Stomach (tissue), 9 donors: Measurements from ENCODE around the gene CRYBB1. TPM values are rescaled to one million over a fixed set of nuclear protein-coding genes. Genes with fewer than 3 reads are reported as not detected.
"Not testable (repeated sequence)": the region's sequence is repeated elsewhere in the genome, so short reads cannot be mapped to it uniquely, and the experiment has no call there.

Experiments used
- DNase-seq, 2 donors: peaks; one replicate each; pipeline versions ENCODE4 v3.0.0 to v3.0.0-alpha.2; 2013 to 2019
- H3K27ac ChIP-seq, 5 donors: fragments of 200-600 bp in 4 of 5; sonication (generic) in 4 of 5; one replicate each; pipeline ENCODE4 v1.5.1; 2013 to 2019; ENCODE audit warnings: mild to moderate bottlenecking in 1 of 5, moderate library complexity in 1 of 5
- H3K27me3 ChIP-seq, 3 donors: fragments of 200-600 bp; sonication (generic); one replicate each; pipeline ENCODE4 v1.5.1; 2017 to 2019; ENCODE audit warnings: mixed run types in 1 of 3
- H3K36me3 ChIP-seq, 4 donors: fragments of 200-600 bp; sonication (generic); 1 replicate in 3 of 4; 2 replicates in 1 of 4; pipeline ENCODE4 v1.5.1; 2016 to 2019
- H3K4me1 ChIP-seq, 4 donors: fragments of 200-600 bp; sonication (generic); one replicate each; pipeline ENCODE4 v1.5.1; 2016 to 2019
- H3K4me3 ChIP-seq, 4 donors: fragments of 200-600 bp; sonication (generic) in 3 of 4; one replicate each; pipeline ENCODE4 v1.5.1; 2016 to 2019; ENCODE audit warnings: mild to moderate bottlenecking in 1 of 4
- H3K9me3 ChIP-seq, 4 donors: fragments of 200-600 bp; sonication (generic); one replicate each; pipeline ENCODE4 v1.5.1; 2016 to 2019
- EP300 ChIP-seq: sonication (generic); formaldehyde crosslinking; IDR thresholded peaks from one replicate; pipeline ENCODE4 v1.6.1; 2017; ENCODE audit warnings: antibody characterized with exemption
- POLR2A ChIP-seq, 4 donors: fragments of 450-650 bp; IDR thresholded peaks; one replicate each; pipeline ENCODE4 v1.6.1; 2016; ENCODE audit warnings: antibody characterized with exemption in 4 of 4, control low read depth in 2 of 4, mild to moderate bottlenecking in 1 of 4, moderate library complexity in 1 of 4
- POLR2AphosphoS5 ChIP-seq, 3 donors: sonication (generic); formaldehyde crosslinking; IDR thresholded peaks; one replicate each; pipeline ENCODE4 v1.6.1; 2016; ENCODE audit warnings: antibody characterized with exemption in 3 of 3
- WGBS, 5 donors: extraction: QIAGEN DNeasy Blood & Tissue Kit in 3 of 5; methylation state at CpG; one replicate each; pipeline versions ENCODE4 v1.1.5 to v1.1.7; 2013 to 2018; 5-methylcytosine and 5-hydroxymethylcytosine counted together
- intact Hi-C: fragments of 100-400 bp; cut with DNase I; formaldehyde crosslinking; loops from one replicate; pipeline ENCODE4 v1.15.1; 2023; ENCODE audit warnings: low total_unique reads
- polyA plus RNA-seq, 3 donors: library from polyadenylated mRNA; stranded (reverse); fragments of 200-250 nt; gene quantifications; one replicate each; pipeline ENCODE4 v1.2.3, GENCODE V29; 2013
- total RNA-seq, 5 donors: library from RNA; depleted of rRNA; stranded (reverse); fragments of >200 nt; gene quantifications; one replicate each; pipeline versions ENCODE4 v1.1.0 to v1.2.3, GENCODE V29; 2014 to 2016
- TF ChIP-seq, protein P1 (sequence below), 7 experiments: fragments of 450-650 bp in 4 of 7; fragments of 200-600 bp in 3 of 7; sonication (generic) in 3 of 7; IDR thresholded peaks; one replicate each; pipeline ENCODE4 v1.5.1; 2016 to 2019; ENCODE audit warnings: antibody characterized with exemption in 7 of 7, control low read depth in 2 of 7, mild to moderate bottlenecking in 1 of 7
- donor health status: healthy with polysubstance abuse.
- donor health status: Bipolar disorder and iron deficiency.
- donor health status: healthy.

Gene CRYBB1
- total and polyA plus RNA-seq, 8 donors: 0.20 to 1.2 (median 0.62) TPM; not detected in 4

DNA sequence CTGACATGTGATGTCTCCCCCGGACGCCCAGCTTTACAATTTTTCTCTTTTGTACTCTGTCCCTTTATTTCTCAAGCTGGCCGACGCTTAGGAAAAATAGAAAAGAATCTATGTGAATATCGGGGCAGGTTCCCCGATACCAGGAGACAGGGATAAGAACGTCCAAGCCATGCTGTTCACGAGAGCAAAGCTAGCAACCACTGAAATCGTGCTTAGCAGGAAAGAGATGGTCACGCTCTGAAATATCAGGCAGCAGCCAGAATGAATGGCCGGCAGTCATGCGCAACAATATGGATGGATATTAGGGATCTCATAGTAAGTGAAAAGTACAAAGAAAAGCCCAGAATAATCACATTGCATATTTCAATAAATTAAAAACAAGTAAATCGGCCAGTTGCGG, 3.5 kb downstream of the CRYBB1 start:
- Histone ChIP-seq H3K9me3 (no peaks in the 10 kb centered on the region), H3K36me3 (no peaks in the 10 kb centered on the region), H3K27me3 (peaks cover 0 to 65% (median 0%) of the 10 kb centered on the region in 3 donors), H3K4me1 (peaks cover 0 to 5% (median 0%) of the 10 kb centered on the region in 4 donors), H3K4me3 (no peak overlapping the region), H3K27ac (no peak overlapping the region)
- TF ChIP-seq EP300 (no peak), POLR2AphosphoS5 (IDR thresholded peaks at IDR 0.05) (no peak), POLR2A (IDR thresholded peaks at IDR 0.05) (no peak)
- TF ChIP-seq, protein P1, sequence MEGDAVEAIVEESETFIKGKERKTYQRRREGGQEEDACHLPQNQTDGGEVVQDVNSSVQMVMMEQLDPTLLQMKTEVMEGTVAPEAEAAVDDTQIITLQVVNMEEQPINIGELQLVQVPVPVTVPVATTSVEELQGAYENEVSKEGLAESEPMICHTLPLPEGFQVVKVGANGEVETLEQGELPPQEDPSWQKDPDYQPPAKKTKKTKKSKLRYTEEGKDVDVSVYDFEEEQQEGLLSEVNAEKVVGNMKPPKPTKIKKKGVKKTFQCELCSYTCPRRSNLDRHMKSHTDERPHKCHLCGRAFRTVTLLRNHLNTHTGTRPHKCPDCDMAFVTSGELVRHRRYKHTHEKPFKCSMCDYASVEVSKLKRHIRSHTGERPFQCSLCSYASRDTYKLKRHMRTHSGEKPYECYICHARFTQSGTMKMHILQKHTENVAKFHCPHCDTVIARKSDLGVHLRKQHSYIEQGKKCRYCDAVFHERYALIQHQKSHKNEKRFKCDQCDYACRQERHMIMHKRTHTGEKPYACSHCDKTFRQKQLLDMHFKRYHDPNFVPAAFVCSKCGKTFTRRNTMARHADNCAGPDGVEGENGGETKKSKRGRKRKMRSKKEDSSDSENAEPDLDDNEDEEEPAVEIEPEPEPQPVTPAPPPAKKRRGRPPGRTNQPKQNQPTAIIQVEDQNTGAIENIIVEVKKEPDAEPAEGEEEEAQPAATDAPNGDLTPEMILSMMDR (IDR thresholded peaks at IDR 0.05): no peak
- DNase-seq: no peak
- 50 to 54% (median 53%) methylated on average over 14 of the region's 14 CpGs for WGBS, 5 donors
- intact Hi-C loops: no loop called here

DNA sequence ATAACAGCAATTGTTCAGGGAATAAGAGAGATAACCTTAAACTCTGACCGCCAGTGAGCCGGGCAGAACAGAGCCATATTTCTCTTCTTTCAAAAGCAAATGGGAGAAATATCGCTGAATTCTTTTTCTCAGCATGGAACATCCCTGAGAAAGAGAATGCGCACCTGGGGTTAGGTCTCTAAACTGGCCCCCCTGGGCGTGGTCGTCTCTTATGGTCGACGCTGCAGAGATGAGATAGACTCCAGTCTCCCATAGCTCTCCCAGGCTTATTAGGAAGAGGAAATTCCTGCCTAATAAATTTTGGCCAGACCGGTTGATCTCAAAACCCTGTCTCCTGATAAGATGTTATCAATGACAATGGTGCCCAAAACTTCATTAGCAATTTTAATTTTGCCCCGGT, 4.1 kb downstream of the CRYBB1 start:
- H3K27me3 ChIP-seq: peaks cover 0 to 61% (median 0%) of the 10 kb centered on the region in 3 donors
- H3K4me3 ChIP-seq, H3K36me3 ChIP-seq, DNase-seq, H3K4me1 ChIP-seq, H3K27ac ChIP-seq, H3K9me3 ChIP-seq, intact Hi-C loops: not testable (repeated sequence)
- 20 to 30% (median 26%) methylated on average over 9 to 10 of the region's 10 CpGs for WGBS, 5 donors

DNA sequence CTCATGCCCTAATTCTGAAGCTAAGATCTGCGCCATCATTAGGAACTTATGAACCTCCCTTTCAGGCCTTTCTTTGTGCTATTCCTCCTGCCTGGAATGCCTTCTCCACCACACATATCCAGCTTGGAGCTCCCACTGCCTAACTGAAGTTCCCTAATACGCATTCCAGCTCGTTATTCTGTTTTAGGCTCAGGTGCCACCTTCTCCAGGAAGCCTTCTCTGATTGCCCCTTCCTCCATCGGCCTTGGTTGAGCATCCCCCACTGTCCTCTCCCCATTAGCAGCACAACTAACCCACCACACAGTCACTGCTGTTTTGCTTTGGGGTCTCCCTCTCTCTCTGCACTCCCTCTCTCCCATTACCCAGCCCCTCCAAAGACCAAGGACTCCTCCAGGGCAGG, 5.2 kb downstream of the CRYBB1 start:
- no peak overlapping the region for H3K27ac ChIP-seq
- no peak overlapping the region for H3K4me3 ChIP-seq
- no peak for DNase-seq
- no peak for TF ChIP-seq EP300
- TF ChIP-seq, protein P1 (IDR thresholded peaks at IDR 0.05): no peak
- TF ChIP-seq POLR2AphosphoS5 (IDR thresholded peaks at IDR 0.05): no peak
- no peak for TF ChIP-seq POLR2A (IDR thresholded peaks at IDR 0.05)
- intact Hi-C loops: no loop called here
- no peaks in the 10 kb centered on the region for H3K36me3 ChIP-seq
- H3K9me3 ChIP-seq: no peaks in the 10 kb centered on the region
- no peaks in the 10 kb centered on the region for H3K4me1 ChIP-seq
- WGBS, 5 donors: 77 to 97% (median 91%) methylated on average over 4 of the region's 4 CpGs
- peaks cover 0 to 50% (median 0%) of the 10 kb centered on the region in 3 donors for H3K27me3 ChIP-seq

DNA sequence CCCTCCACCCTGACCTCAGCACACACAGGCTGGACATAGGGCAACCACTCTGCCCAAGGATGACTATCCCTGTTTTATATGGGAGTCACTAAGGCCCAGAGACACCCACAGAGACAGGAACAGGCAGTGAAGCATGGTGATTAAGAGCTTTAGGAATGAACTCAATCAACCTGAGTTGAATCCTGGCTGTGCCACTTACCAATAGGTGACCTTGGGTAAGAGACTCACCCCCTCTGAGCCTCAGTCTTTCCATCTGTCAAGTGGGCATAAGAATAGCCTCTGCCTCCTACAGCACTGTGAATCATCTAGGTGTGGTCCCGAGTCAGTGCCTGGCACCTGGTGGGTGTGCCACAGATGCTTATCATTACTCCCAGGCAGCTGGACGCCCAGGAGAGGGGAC, 6.8 kb downstream of the CRYBB1 start:
- no peak overlapping the region for H3K27ac ChIP-seq
- 39 to 61% (median 52%) methylated on average over 2 of the region's 2 CpGs for WGBS, 5 donors
- no peaks in the 10 kb centered on the region for H3K36me3 ChIP-seq
- no peak for DNase-seq
- H3K9me3 ChIP-seq: no peaks in the 10 kb centered on the region
- no peak overlapping the region for H3K4me3 ChIP-seq
- TF ChIP-seq POLR2AphosphoS5 (IDR thresholded peaks at IDR 0.05) (no peak), POLR2A (IDR thresholded peaks at IDR 0.05) (no peak), EP300 (no peak)
- TF ChIP-seq, protein P1 (IDR thresholded peaks at IDR 0.05): no peak
- H3K27me3 ChIP-seq: peaks cover 0 to 36% (median 0%) of the 10 kb centered on the region in 3 donors
- no peaks in the 10 kb centered on the region for H3K4me1 ChIP-seq
- intact Hi-C loops: no loop called here

DNA sequence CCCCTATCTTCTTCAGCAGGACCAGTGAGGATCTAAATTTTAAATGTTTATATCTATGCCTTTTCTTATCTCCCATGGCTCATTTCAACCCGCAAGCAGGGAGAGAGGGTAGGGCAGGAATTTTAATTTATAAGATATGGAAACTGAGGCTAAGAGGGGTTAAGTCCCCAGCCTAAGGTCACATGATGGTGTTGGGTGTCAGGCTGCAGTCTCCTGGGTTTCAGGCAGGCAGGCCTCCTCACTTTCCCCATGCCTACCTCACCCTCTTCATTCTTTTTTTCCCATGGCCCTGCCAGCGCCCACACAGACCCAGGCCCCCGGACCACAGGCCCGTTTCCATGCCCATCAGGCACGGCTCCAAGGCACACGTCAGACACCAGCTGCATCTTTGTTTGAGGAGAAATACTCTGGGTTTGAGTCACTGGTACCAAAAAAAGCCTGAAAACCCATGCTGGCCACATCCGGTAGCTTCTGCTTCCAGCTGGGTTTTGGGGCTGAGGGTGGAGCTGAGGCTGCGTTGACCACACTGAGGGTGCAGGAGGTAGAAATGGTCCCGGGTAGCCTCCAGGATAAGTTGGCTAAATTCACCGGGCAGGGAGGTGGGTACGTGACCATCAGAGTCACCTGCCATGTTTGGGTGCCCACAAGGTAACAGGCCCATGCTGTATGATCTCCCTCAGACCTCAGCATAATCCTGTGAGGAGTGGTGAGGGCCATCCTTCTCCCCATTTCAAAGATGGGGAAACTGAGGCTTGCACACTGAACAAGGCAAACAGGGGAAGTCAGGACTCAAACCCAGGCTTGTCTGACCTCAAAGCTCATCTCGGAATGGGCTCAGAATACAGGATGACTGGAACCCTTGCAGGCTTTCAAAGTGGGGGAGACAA, 7.5 kb downstream of the CRYBB1 start:
- TF ChIP-seq POLR2AphosphoS5 (IDR thresholded peaks at IDR 0.05) (peak in 2 of 3 donors; percentile 18 to 36), EP300 (no peak)
- TF ChIP-seq, protein P1 (IDR thresholded peaks at IDR 0.05): no peak
- Histone ChIP-seq H3K27ac (peak overlapping the region in 1 of 5 donors; percentile 32), H3K9me3 (no peaks in the 10 kb centered on the region), H3K36me3 (no peaks in the 10 kb centered on the region), H3K27me3 (peaks cover 0 to 29% (median 0%) of the 10 kb centered on the region in 3 donors), H3K4me3 (no peak overlapping the region), H3K4me1 (no peaks in the 10 kb centered on the region)
- WGBS, 5 donors: 58 to 70% (median 66%) methylated on average over 12 of the region's 12 CpGs
- intact Hi-C loops: no loop called here
- DNase-seq: peak; percentile 35 to 53
